Measurements from ENCODE around the gene SRRM3. TPM values are rescaled to one million over a fixed set of nuclear protein-coding genes. Genes with fewer than 3 reads are reported as not detected.
"Not testable (repeated sequence)": the region's sequence is repeated elsewhere in the genome, so short reads cannot be mapped to it uniquely, and the experiment has no call there.

The SRRM3 gene
- polyA plus RNA-seq, 1 donor (not counting 4 experiments of a cell fraction or from before 2014, with no cell fraction given): 0.30 TPM

DNA sequence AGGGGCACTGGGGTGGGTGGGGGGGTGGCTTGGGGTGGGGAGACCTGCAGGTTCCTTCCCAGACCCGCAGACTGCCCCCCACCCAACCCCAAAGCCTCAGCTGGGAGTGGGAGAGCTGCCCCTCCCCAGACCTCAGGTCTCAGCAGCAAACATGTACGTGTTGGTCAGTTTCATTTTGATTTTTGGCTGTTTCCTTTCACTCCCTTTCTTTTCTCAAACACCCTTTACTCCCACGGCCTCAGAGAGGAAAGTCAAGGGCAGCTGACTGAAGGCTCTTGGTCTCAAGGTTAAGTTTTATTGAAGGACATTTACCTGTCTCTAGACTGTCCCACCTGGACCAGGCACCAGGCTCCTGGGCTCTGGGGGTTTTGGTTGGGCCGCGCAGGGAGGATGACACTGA lies 66.7 kb downstream of the SRRM3 start:
- FAIRE-seq: no peak
- Histone ChIP-seq H3K27me3 (ENCODE audit: control insufficient read depth, extremely low read depth, insufficient read depth, low read length) (peaks cover 43% of the 10 kb centered on the region), H4K20me1 (ENCODE audit: control insufficient read depth, extremely low read depth, insufficient read depth, low read length) (no peaks in the 10 kb centered on the region), H3K4me2 (ENCODE audit: control insufficient read depth, extremely low read depth, insufficient read depth, low read depth, low read length) (no peak overlapping the region), H3K27ac (ENCODE audit: control insufficient read depth, insufficient read depth, low read length) (no peak overlapping the region), H3K79me2 (ENCODE audit: control insufficient read depth, insufficient read depth, low read length) (no peaks in the 10 kb centered on the region), H3K9ac (ENCODE audit: control insufficient read depth, extremely low read depth, insufficient read depth, low read length) (no peak overlapping the region), H3K4me1 (ENCODE audit: control insufficient read depth, extremely low read depth, insufficient read depth, low read length) (peaks cover 4% of the 10 kb centered on the region), H3K9me3 (ENCODE audit: control insufficient read depth, low read depth, low read length) (no peaks in the 10 kb centered on the region), H3K4me3 (ENCODE audit: control insufficient read depth in 2 of 3, extremely low read depth in 1 of 3, insufficient read depth in 2 of 3, low read depth in 1 of 3, low read length in 3 of 3) (no peak overlapping the region), H2AFZ (ENCODE audit: control insufficient read depth, low read length) (no peak overlapping the region), H3K36me3 (ENCODE audit: control insufficient read depth in 2 of 2, extremely low read depth in 1 of 2, insufficient read depth in 2 of 2, low read length in 2 of 2) (no peaks in the 10 kb centered on the region), H3K9me1 (ENCODE audit: control insufficient read depth, extremely low read depth, insufficient read depth, low read length) (no peaks in the 10 kb centered on the region)
- no peak for DNase-seq (ENCODE audit: low read depth, low spot score)
- dilution Hi-C loops (cut with MboI; ENCODE audit: extremely low pct_ligation_motif_present, low sequenced_read_pairs): no loop called here
- TF ChIP-seq, protein P1, sequence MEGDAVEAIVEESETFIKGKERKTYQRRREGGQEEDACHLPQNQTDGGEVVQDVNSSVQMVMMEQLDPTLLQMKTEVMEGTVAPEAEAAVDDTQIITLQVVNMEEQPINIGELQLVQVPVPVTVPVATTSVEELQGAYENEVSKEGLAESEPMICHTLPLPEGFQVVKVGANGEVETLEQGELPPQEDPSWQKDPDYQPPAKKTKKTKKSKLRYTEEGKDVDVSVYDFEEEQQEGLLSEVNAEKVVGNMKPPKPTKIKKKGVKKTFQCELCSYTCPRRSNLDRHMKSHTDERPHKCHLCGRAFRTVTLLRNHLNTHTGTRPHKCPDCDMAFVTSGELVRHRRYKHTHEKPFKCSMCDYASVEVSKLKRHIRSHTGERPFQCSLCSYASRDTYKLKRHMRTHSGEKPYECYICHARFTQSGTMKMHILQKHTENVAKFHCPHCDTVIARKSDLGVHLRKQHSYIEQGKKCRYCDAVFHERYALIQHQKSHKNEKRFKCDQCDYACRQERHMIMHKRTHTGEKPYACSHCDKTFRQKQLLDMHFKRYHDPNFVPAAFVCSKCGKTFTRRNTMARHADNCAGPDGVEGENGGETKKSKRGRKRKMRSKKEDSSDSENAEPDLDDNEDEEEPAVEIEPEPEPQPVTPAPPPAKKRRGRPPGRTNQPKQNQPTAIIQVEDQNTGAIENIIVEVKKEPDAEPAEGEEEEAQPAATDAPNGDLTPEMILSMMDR (optimal IDR thresholded peaks at IDR 0.05 in 1 of 3, IDR thresholded peaks at IDR 0.05 in 1 of 3, conservative IDR thresholded peaks at IDR 0.05 in 1 of 3; ENCODE audit: extremely low read depth in 1 of 3, insufficient read depth in 2 of 3, low read length in 3 of 3): no peak
- no peak for TF ChIP-seq EZH2 (IDR thresholded peaks at IDR 0.05; ENCODE audit: low read length)

DNA sequence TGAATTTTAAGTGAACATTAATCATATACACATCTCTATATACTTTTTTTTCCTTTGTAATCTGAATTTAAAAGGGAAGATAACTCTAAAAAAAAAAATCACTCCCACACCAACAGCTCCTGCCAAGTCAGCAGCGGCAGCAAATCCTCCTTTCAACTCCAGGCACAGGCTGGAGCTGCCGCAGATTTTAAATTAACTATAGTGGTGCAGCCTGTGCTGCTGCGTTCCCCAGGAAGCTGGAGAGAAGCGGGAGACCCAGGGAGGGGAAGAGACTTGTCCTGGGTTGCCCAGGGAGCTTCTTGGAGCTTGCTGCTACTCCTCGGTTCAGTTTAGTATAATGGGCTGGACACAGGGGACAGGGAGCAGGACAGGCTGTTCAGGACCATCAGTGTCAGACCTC lies 68.2 kb downstream of the SRRM3 start:
- no peak for FAIRE-seq
- peaks cover 4% of the 10 kb centered on the region for H3K4me1 ChIP-seq (ENCODE audit: control insufficient read depth, extremely low read depth, insufficient read depth, low read length)
- H2AFZ ChIP-seq (ENCODE audit: control insufficient read depth, low read length): no peak overlapping the region
- H3K27ac ChIP-seq (ENCODE audit: control insufficient read depth, insufficient read depth, low read length): no peak overlapping the region
- no peak overlapping the region for H3K4me2 ChIP-seq (ENCODE audit: control insufficient read depth, extremely low read depth, insufficient read depth, low read depth, low read length)
- no peaks in the 10 kb centered on the region for H3K9me1 ChIP-seq (ENCODE audit: control insufficient read depth, extremely low read depth, insufficient read depth, low read length)
- H3K79me2 ChIP-seq (ENCODE audit: control insufficient read depth, insufficient read depth, low read length): no peaks in the 10 kb centered on the region
- TF ChIP-seq, protein P1 (optimal IDR thresholded peaks at IDR 0.05 in 1 of 3, IDR thresholded peaks at IDR 0.05 in 1 of 3, conservative IDR thresholded peaks at IDR 0.05 in 1 of 3; ENCODE audit: extremely low read depth in 1 of 3, insufficient read depth in 2 of 3, low read length in 3 of 3): no peak
- TF ChIP-seq EZH2 (IDR thresholded peaks at IDR 0.05; ENCODE audit: low read length): no peak
- dilution Hi-C loops (cut with MboI; ENCODE audit: extremely low pct_ligation_motif_present, low sequenced_read_pairs): no loop called here
- H3K27me3 ChIP-seq (ENCODE audit: control insufficient read depth, extremely low read depth, insufficient read depth, low read length): peaks cover 48% of the 10 kb centered on the region
- H3K4me3 ChIP-seq (ENCODE audit: control insufficient read depth in 2 of 3, extremely low read depth in 1 of 3, insufficient read depth in 2 of 3, low read depth in 1 of 3, low read length in 3 of 3): no peak overlapping the region
- DNase-seq (ENCODE audit: low read depth, low spot score): no peak
- H4K20me1 ChIP-seq (ENCODE audit: control insufficient read depth, extremely low read depth, insufficient read depth, low read length): no peaks in the 10 kb centered on the region
- H3K9ac ChIP-seq (ENCODE audit: control insufficient read depth, extremely low read depth, insufficient read depth, low read length): no peak overlapping the region
- H3K9me3 ChIP-seq (ENCODE audit: control insufficient read depth, low read depth, low read length): no peaks in the 10 kb centered on the region
- no peaks in the 10 kb centered on the region for H3K36me3 ChIP-seq (ENCODE audit: control insufficient read depth in 2 of 2, extremely low read depth in 1 of 2, insufficient read depth in 2 of 2, low read length in 2 of 2)

- dilution Hi-C loops (cut with MboI; ENCODE audit: extremely low pct_ligation_motif_present, low sequenced_read_pairs); H3K9me1 ChIP-seq (ENCODE audit: control insufficient read depth, extremely low read depth, insufficient read depth, low read length); H3K9me3 ChIP-seq (ENCODE audit: control insufficient read depth, low read depth, low read length); FAIRE-seq; H3K4me2 ChIP-seq (ENCODE audit: control insufficient read depth, extremely low read depth, insufficient read depth, low read depth, low read length); H3K4me3 ChIP-seq (ENCODE audit: control insufficient read depth in 2 of 3, extremely low read depth in 1 of 3, insufficient read depth in 2 of 3, low read depth in 1 of 3, low read length in 3 of 3); H4K20me1 ChIP-seq (ENCODE audit: control insufficient read depth, extremely low read depth, insufficient read depth, low read length); DNase-seq (ENCODE audit: low read depth, low spot score); H3K36me3 ChIP-seq (ENCODE audit: control insufficient read depth in 2 of 2, extremely low read depth in 1 of 2, insufficient read depth in 2 of 2, low read length in 2 of 2); H3K27ac ChIP-seq (ENCODE audit: control insufficient read depth, insufficient read depth, low read length); H3K9ac ChIP-seq (ENCODE audit: control insufficient read depth, extremely low read depth, insufficient read depth, low read length); H3K79me2 ChIP-seq (ENCODE audit: control insufficient read depth, insufficient read depth, low read length); H3K4me1 ChIP-seq (ENCODE audit: control insufficient read depth, extremely low read depth, insufficient read depth, low read length); H2AFZ ChIP-seq (ENCODE audit: control insufficient read depth, low read length): not testable (repeated sequence)
- peaks cover 48% of the 10 kb centered on the region for H3K27me3 ChIP-seq (ENCODE audit: control insufficient read depth, extremely low read depth, insufficient read depth, low read length)
Measured at GRCh38 chr7:76271384-76271783, 69.7 kb downstream of the SRRM3 start.
